Osteocyte (in vitro differentiated cells): ENCODE results near the gene KCNF1. TPM values are rescaled to one million over a fixed set of nuclear protein-coding genes. Genes with fewer than 3 reads are reported as not detected.

Experiments used
- DNase-seq: peaks from one replicate; pipeline ENCODE4 v3.0.0; 2021; ENCODE audit warnings: mixed read lengths; ENCODE audit not compliant: unreplicated experiment; ENCODE audit errors: extremely low spot score
- H3K27ac Mint-ChIP-seq: one replicate; pipeline ENCODE4 v1.8.0; 2021; ENCODE audit warnings: mild to moderate bottlenecking, mixed read lengths; ENCODE audit not compliant: unreplicated experiment
- H3K27me3 Mint-ChIP-seq: one replicate; pipeline ENCODE4 v1.8.0; 2021; ENCODE audit warnings: mixed read lengths; ENCODE audit not compliant: unreplicated experiment
- H3K36me3 Mint-ChIP-seq: one replicate; pipeline ENCODE4 v1.8.0; 2021; ENCODE audit warnings: mixed read lengths; ENCODE audit not compliant: unreplicated experiment
- H3K4me1 Mint-ChIP-seq: one replicate; pipeline ENCODE4 v1.8.0; 2021; ENCODE audit warnings: mixed read lengths; ENCODE audit not compliant: unreplicated experiment
- H3K4me3 Mint-ChIP-seq: one replicate; pipeline ENCODE4 v1.8.0; 2021; ENCODE audit warnings: mild to moderate bottlenecking, moderate library complexity, mixed read lengths; ENCODE audit not compliant: unreplicated experiment
- H3K9me3 Mint-ChIP-seq: one replicate; pipeline ENCODE4 v1.8.0; 2021; ENCODE audit warnings: mixed read lengths; ENCODE audit not compliant: unreplicated experiment
- CTCF ChIP-seq: fragments of 200-600 bp; sonication (generic); IDR thresholded peaks from 2 replicates; pipeline ENCODE4 v1.5.0; 2021; ENCODE audit warnings: antibody characterized with exemption, mild to moderate bottlenecking, moderate library complexity
- total RNA-seq: library from RNA; stranded (reverse); gene quantifications from 2 replicates; pipeline ENCODE4 v1.2.1, GENCODE V29; 2021

KCNF1 gene
- total RNA-seq, 1 donor from 2014 or later: not detected

GRCh38 chr2:10909050-10909995 lies 2.4 kb upstream of the KCNF1 start:
- peaks cover 3% of the 10 kb centered on the region for H3K4me1 Mint-ChIP-seq
- TF ChIP-seq CTCF: peak; percentile 52
- no peak overlapping the region for H3K27ac Mint-ChIP-seq
- peaks cover 25% of the 10 kb centered on the region for H3K27me3 Mint-ChIP-seq
- no peak overlapping the region for H3K4me3 Mint-ChIP-seq
- DNase-seq: no peak
- no peaks in the 10 kb centered on the region for H3K36me3 Mint-ChIP-seq
- H3K9me3 Mint-ChIP-seq: peaks cover 4% of the 10 kb centered on the region

GRCh38 chr2:10909996-10910341 lies 1.8 kb upstream of the KCNF1 start:
- Mint-ChIP-seq H3K36me3 (no peaks in the 10 kb centered on the region), H3K9me3 (no peaks in the 10 kb centered on the region), H3K27me3 (peaks cover 25% of the 10 kb centered on the region), H3K4me1 (peaks cover 3% of the 10 kb centered on the region), H3K27ac (no peak overlapping the region), H3K4me3 (no peak overlapping the region)
- DNase-seq: no peak
- no peak for TF ChIP-seq CTCF

- Mint-ChIP-seq H3K4me1 (peaks cover 3% of the 10 kb centered on the region), H3K9me3 (no peaks in the 10 kb centered on the region), H3K27ac (no peak overlapping the region), H3K27me3 (peaks cover 29% of the 10 kb centered on the region), H3K4me3 (peak overlapping the region; percentile 31), H3K36me3 (no peaks in the 10 kb centered on the region)
- no peak for DNase-seq
- TF ChIP-seq CTCF: no peak
Measured at GRCh38 chr2:10910625-10911024, 1.1 kb upstream of the KCNF1 start.

- H3K27ac Mint-ChIP-seq: no peak overlapping the region
- H3K4me3 Mint-ChIP-seq: peak overlapping the region; percentile 58
- H3K4me1 Mint-ChIP-seq: peaks cover 3% of the 10 kb centered on the region
- peaks cover 30% of the 10 kb centered on the region for H3K27me3 Mint-ChIP-seq
- H3K9me3 Mint-ChIP-seq: no peaks in the 10 kb centered on the region
- no peak for DNase-seq
- no peak for TF ChIP-seq CTCF
- no peaks in the 10 kb centered on the region for H3K36me3 Mint-ChIP-seq
Measured at GRCh38 chr2:10912076-10912731, 470 bp downstream of the KCNF1 start.

GRCh38 chr2:10912796-10913455 lies 1.2 kb downstream of the KCNF1 start:
- H3K27me3 Mint-ChIP-seq: peaks cover 33% of the 10 kb centered on the region
- peak overlapping the region; percentile 58 for H3K4me3 Mint-ChIP-seq
- no peak overlapping the region for H3K27ac Mint-ChIP-seq
- H3K9me3 Mint-ChIP-seq: no peaks in the 10 kb centered on the region
- DNase-seq: peak; percentile 85
- no peaks in the 10 kb centered on the region for H3K36me3 Mint-ChIP-seq
- no peak for TF ChIP-seq CTCF
- H3K4me1 Mint-ChIP-seq: peaks cover 3% of the 10 kb centered on the region
